NCI-H2029 (cell line): ENCODE results near the gene MYT1.
"Not testable (repeated sequence)": the region's sequence is repeated elsewhere in the genome, so short reads cannot be mapped to it uniquely, and the experiment has no call there.

Experiments
- DNase-seq: peaks from one replicate; lab custom pipeline; 2025; lab: John Stamatoyannopoulos, UW

Gene MYT1

DNA sequence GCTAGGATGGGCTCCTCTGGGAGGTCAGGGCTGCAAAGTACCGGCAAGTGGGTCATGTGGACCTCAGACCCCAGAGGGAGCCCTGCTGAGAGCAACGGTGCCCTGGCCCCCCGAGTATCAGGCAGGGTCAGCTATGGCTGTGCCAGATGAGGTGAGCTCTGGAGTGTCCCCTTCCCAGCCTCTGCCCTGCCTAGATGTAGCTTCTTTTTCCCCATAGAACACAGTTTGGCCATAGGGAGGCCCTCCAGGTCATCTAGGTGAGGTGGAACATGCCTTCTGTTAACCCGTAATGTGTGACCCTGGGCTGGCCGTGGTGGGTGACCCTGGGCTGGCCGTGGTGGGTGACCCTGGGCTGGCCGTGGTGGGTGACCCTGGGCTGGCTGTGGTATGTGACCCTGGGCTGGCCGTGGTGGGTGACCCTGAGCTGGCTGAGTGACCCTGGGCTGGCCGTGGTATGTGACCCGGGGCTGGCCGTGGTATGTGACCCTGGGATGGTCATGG lies 70.1 kb downstream of the MYT1 start:
- DNase-seq = no peak

GRCh38 chr20:64234921-64235565 lies 70.8 kb downstream of the MYT1 start:
- not testable (repeated sequence) for DNase-seq

- DNase-seq = no peak
Observed at GRCh38 chr20:64236137-64237088, 72.2 kb downstream of the MYT1 start.

- DNase-seq = no peak
Observed at GRCh38 chr20:64237316-64237715, 73.1 kb downstream of the MYT1 start.

- DNase-seq = peak; percentile 78
Observed at GRCh38 chr20:64238115-64238825, 74.0 kb downstream of the MYT1 start.

GRCh38 chr20:64238851-64239387 lies 74.7 kb downstream of the MYT1 start:
- no peak for DNase-seq

DNA sequence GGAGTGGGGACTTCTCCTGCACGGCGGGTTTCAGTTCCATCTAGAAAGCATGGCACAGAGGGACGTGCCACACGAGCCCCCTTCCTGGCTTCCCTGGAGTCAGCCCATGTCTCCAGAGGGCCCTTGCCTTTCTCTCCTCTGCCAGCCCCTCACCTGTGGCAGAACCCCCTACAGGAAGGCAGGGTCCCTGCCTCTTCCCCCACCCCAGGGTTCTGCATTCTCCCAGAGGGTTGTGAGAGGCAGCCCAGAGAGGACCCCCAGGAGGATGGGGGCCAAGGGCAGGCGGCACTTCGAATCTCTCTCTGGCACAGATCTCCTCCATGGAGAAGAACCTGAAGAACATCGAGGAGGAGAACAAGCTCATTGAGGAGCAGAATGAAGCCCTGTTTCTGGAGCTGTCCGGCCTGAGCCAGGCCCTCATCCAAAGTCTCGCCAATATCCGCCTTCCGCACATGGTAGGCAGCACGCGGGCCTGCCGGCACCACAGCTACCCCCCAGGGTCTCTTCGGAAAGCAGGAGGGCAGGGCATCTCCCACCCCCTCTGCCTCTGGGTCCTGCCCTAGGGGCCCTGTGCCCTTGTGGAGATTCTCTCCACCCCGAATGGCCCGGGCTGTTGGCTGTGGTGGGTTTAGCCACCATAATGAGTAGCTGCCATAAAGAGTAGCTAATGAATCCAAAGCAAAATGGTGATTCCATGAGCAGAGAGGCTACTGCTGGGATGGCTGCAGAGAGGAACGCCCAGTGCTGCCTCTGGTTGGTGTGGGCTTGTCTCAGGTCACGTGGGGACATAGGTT lies 75.4 kb downstream of the MYT1 start:
- DNase-seq = no peak

DNA sequence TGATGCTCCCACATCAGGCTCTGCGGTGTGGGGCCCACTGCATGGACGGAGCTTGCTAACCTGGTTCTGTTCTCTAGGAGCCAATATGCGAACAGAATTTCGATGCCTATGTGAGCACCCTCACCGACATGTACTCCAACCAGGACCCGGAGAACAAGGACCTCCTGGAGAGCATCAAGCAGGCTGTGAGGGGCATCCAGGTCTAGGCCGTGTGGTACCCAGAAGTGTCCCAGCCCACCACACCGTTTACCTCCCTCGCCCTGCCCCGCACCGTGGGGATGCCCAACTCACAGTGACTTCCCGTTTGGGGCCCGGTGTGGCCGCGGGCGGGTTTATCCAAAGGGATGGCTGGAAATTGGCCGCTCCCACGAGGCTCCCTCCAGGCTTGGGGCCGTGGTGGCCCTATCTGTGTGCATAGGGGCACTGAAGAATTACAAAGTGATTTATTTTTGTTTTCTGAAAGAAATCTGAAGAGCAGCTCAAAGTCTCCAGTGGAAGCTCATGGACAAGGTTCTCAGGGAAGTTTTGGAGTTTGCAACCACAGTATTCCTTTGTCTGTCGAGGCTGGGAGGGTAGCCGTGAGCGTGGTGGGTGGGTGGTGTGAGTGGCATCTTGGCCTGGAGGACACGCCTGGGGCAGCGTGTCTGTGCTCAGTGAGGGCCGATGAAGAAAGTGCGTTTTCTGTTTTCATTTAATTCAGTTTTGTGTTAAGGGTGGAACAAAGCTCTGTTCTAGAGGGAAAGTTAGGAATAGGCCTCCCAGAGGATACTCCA lies 76.2 kb downstream of the MYT1 start:
- DNase-seq = no peak

DNA sequence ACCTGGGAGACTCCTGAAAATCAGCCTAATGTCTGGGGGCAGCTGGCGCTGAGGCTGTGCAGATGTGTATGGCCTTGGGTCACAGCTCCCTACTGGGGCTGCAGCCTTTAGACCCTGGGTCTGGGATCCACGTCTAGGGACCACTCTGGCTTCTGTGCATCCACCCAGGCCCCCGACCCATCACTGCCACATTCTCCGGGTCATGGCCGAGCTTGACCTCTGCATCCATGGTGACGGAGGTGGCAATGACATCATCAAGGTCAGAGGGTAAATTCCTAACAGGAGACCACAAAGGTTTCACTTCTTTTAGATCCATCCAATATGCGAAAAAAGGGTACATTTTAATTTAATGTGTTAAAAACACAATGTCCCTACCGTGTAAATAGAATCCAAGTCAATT lies 76.8 kb downstream of the MYT1 start:
- no peak for DNase-seq

DNA sequence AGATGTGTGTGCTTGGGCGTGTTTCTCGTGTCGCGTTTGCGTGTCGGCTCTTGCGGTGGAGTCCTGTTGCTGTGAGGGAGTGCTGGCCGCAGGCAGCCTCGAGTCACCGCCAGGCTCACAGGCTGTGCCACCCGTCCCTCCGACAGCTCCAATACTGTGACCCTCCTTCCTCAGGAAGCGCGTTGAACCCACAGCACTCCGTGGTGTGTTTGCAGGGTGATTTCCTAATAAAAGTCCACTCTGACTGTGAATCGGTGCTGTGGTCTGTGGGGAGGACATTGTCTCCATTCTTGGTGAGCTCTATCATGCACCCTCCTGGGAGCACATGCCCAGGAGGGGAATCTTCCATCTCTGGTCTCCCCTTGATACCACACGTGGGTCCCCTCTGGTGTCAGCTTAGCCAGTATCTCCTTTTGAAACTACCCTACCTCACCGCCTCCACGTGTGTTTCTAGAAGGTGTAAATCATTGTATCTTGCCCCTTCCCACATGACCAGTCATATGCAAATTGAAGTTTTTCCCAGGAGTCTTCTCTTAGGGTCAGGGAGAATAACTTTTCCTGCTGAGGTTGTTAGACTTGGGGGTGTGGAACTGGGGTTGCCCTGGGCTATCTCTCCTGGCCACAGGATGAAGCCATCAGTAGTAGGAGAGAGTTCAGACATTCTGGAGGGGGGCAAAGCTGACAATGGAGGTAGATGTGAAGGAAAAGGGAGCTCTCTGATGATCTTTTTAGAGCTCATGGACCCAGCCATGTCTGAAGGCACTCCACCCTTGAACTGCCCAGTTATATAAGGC lies 77.9 kb downstream of the MYT1 start:
- DNase-seq = no peak

DNA sequence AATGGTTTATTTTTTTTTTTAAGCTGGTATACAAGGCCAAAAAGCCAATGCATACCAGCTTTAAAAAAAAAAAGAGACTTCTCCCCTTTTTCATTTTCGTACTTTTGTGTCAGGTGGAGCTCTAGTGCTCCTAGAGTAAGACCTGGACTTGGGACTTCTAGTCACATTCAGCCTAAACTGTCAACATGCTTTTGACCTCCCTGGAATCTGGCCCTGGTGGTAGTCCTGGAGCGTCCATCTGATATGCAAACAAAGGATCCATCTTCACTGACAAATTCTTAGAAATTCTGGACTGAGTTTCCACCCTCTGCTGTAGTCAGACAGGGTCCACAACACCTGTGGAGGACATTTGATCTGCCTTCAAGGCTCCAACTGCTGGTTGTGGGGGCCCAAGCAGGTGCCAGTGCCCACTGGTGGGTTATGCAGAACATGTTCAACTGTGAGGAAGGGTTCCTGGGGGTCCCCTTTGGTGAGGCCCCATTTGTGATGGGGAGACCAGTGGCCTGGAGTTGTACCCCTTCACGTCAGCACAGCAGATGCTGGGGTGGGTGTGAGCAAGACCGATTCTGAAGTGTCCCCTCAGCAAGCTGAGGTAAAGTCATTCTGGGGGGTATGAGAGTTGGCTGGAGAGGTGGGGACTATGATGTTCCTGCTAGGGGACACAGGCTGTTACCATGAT lies 78.7 kb downstream of the MYT1 start:
- DNase-seq = no peak

GRCh38 chr20:64244281-64244805 lies 80.1 kb downstream of the MYT1 start:
- peak; percentile 21 for DNase-seq

- no peak for DNase-seq
Observed at GRCh38 chr20:64244870-64245603, 80.8 kb downstream of the MYT1 start.

DNA sequence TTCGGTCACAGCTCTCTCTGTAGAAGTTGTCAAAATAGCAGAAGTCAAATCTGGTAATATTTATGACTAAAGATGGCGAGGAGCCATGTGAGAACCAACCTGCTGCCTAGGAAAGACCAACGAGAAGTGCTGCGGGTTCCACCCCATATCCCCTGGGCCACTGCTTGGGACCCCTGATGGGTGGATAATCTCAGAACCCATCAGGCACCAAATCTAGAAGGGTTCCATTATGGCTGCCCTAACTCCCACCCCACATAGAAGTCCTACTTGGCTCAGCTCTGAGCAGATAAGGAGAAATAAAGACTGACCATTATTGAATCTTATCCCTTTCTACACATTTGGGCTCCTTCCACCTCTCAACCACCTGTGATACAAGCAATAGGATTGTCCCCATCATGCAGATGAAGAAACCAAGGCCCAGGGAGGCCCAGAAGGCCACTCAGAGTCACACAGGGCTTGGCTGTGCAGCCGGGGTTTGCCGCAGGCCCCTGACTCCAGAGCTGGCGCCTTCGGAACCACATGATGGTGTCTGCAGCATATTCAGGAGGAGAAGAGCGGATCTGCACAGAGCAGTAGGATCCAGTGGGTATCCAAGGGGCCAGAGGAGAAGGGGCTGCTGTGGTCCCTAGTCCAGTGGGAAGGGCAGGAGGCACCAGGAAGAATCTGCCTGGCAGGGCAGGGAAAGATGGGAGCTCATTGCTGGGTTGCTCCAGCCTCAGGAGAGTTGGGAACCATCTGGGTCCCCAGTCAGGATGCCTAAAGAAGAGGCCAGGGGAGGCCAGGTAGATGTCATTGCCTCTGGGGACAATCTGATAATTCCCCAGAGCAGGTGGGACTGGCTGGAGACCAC lies 81.7 kb downstream of the MYT1 start:
- no peak for DNase-seq

DNA sequence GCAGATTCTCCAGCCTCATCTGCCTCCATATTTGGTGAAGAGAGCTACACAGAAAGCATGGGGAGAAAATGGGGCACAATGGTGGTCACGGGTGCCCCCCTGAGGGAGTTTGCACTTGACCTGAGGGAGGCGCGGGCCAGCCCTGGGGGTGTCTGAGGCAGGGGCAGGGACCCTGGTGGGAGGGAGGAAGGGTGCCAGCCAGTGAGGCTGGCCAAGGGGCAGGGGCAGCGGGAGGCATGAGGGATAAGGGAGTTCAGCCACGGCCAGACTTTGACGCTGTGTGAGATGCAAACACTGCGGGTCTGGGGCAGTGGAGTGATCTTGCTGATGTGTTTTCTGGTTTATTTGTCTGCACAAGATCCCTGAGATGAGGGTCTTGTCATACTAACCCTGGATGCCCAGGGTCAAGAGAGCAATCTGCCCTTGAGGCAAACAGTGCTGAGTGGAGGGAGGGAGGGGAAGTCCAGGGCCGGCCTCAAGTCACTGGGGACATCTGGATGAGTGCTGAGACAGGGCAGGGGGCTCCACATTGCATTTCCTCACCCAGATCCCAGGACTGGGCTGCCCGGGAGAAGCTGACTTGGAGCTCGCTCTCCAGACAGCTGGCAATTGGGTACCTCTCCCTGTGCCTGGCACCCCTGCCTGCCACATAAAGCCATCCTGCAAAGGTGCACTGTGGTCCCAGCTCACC lies 82.5 kb downstream of the MYT1 start:
- DNase-seq = no peak

- no peak for DNase-seq
Observed at GRCh38 chr20:64247307-64247618, 83.0 kb downstream of the MYT1 start.
